ENCODE measurements around the gene CDK1. TPM values are rescaled to one million over a fixed set of nuclear protein-coding genes. Genes with fewer than 3 reads are reported as not detected.
A peak's percentile ranks its signal among the peaks of the same experiment; 100 is the strongest.

Gene CDK1
- total RNA-seq, 1 donor from 2014 or later, result 6.6 TPM

DNA sequence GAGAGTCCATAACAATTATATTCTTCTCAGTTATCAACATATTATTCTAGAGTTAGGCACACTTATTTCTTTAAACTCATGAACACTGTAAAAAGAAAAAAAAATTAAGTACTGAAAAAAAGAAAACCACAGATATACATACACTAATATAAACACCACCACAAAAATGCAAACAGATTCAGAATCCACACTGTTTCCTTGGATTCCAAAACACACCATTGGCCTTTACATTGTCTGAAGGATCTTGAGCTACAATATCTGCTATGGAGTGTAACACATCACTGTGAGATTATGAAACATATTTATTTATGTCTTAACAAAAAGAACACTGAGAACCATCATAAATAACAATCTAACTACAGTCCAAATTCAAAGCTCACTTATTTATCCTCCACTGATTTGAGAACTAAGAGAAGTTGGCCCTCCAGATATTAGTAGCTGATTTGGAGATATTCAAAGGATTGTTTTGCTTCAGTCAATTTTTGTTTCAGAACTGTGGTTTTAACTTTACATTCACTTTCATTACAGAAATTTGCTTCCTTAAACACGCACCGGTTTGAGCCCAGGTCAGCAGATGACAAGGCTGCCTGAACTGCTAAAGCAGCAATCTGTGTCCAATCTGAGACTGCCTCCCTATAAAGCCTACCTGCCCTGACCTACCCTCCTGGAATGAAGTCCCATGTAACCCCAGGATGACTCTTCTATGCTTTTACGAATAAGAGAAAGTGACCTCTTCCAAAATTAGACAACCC, 47.0 kb upstream of the CDK1 start:
- Histone ChIP-seq H3K9me3 (ENCODE audit: insufficient read depth, low read depth, low read length) (no peaks in the 10 kb centered on the region), H3K4me2 (ENCODE audit: low read length) (no peak overlapping the region), H3K36me3 (ENCODE audit: insufficient read depth, low read length) (no peaks in the 10 kb centered on the region), H3K9ac (ENCODE audit: low read length) (no peak overlapping the region), H3K4me3 (ENCODE audit: insufficient read depth, low read depth, low read length) (no peak overlapping the region), H3K27me3 (ENCODE audit: insufficient read depth, low read length) (peaks cover 41% of the 10 kb centered on the region), H2AFZ (ENCODE audit: low read depth, low read length) (no peak overlapping the region), H4K20me1 (ENCODE audit: insufficient read depth, low read length) (no peaks in the 10 kb centered on the region), H3K79me2 (ENCODE audit: insufficient read depth, low read length) (no peaks in the 10 kb centered on the region), H3K4me1 (ENCODE audit: insufficient read depth, low read length) (peaks cover 4% of the 10 kb centered on the region), H3K27ac (ENCODE audit: low read depth, low read length) (no peak overlapping the region)
- Mint-ChIP-seq H3K27ac (ENCODE audit: unreplicated experiment) (no peak overlapping the region), H3K9me3 (ENCODE audit: unreplicated experiment) (no peaks in the 10 kb centered on the region), H3K27me3 (ENCODE audit: low read depth, unreplicated experiment) (peaks cover 18% of the 10 kb centered on the region), H3K36me3 (ENCODE audit: low read depth, unreplicated experiment) (no peaks in the 10 kb centered on the region), H3K4me1 (ENCODE audit: low read depth, unreplicated experiment) (peaks cover 11% of the 10 kb centered on the region), H3K4me3 (ENCODE audit: unreplicated experiment) (peak overlapping the region; percentile 83)
- TF ChIP-seq EZH2 (IDR thresholded peaks at IDR 0.05; ENCODE audit: insufficient read depth, low read length) (no peak), CTCF (IDR thresholded peaks at IDR 0.05; ENCODE audit: insufficient read depth, low read depth, low read length) (no peak)
- DNase-seq (ENCODE audit: low read depth) (no peak), FAIRE-seq (no peak)

- Mint-ChIP-seq H3K4me3 (ENCODE audit: unreplicated experiment) (peak overlapping the region; percentile 83), H3K36me3 (ENCODE audit: low read depth, unreplicated experiment) (no peaks in the 10 kb centered on the region), H3K27me3 (ENCODE audit: low read depth, unreplicated experiment) (peaks cover 18% of the 10 kb centered on the region), H3K4me1 (ENCODE audit: low read depth, unreplicated experiment) (peaks cover 11% of the 10 kb centered on the region), H3K27ac (ENCODE audit: unreplicated experiment) (peak overlapping the region; percentile 20), H3K9me3 (ENCODE audit: unreplicated experiment) (no peaks in the 10 kb centered on the region)
- Histone ChIP-seq H3K9ac (ENCODE audit: low read length) (peak overlapping the region; percentile 61), H4K20me1 (ENCODE audit: insufficient read depth, low read length) (no peaks in the 10 kb centered on the region), H3K36me3 (ENCODE audit: insufficient read depth, low read length) (no peaks in the 10 kb centered on the region), H3K4me1 (ENCODE audit: insufficient read depth, low read length) (peaks cover 4% of the 10 kb centered on the region), H3K27ac (ENCODE audit: low read depth, low read length) (no peak overlapping the region), H3K4me3 (ENCODE audit: insufficient read depth, low read depth, low read length) (peak overlapping the region; percentile 58), H2AFZ (ENCODE audit: low read depth, low read length) (peak overlapping the region; percentile 76), H3K27me3 (ENCODE audit: insufficient read depth, low read length) (peaks cover 41% of the 10 kb centered on the region), H3K9me3 (ENCODE audit: insufficient read depth, low read depth, low read length) (no peaks in the 10 kb centered on the region), H3K79me2 (ENCODE audit: insufficient read depth, low read length) (no peaks in the 10 kb centered on the region), H3K4me2 (ENCODE audit: low read length) (peak overlapping the region; percentile 87)
- no peak for DNase-seq (ENCODE audit: low read depth)
- TF ChIP-seq CTCF (IDR thresholded peaks at IDR 0.05; ENCODE audit: insufficient read depth, low read depth, low read length), result no peak
- no peak for TF ChIP-seq EZH2 (IDR thresholded peaks at IDR 0.05; ENCODE audit: insufficient read depth, low read length)
- FAIRE-seq, result no peak
These were observed 46.0 kb upstream of the CDK1 start for GRCh38 chr10:60732198-60732806.

Data from astrocyte (in vitro differentiated cells and primary cell).